ENCODE measurements around the gene GMPPB.

- no peak for TF ChIP-seq CTCF (IDR thresholded peaks at IDR 0.05)
- no peak for TF ChIP-seq POLR2A (IDR thresholded peaks at IDR 0.05)
These were observed 42.6 kb downstream of the GMPPB start for GRCh38 chr3:49681232-49681522.

Data from sigmoid colon (tissue), 3 donors.